NB4 (cell line): ENCODE results near the gene GLI3.

ENCODE experiments used
- MYC ChIP-seq: IDR thresholded peaks from 2 replicates; pipeline ENCODE4 v1.6.1; 2011; ENCODE audit warnings: low read depth, low read length
- POLR2A ChIP-seq: IDR thresholded peaks from 2 replicates; pipeline ENCODE4 v1.6.1; 2011; ENCODE audit warnings: mild to moderate bottlenecking; ENCODE audit not compliant: insufficient read length; ENCODE audit errors: extremely low read depth
- TF ChIP-seq, protein P1 (sequence below): IDR thresholded peaks from one replicate; pipeline ENCODE4 v1.5.1; 2012; ENCODE audit warnings: low read depth, low read length

DNA sequence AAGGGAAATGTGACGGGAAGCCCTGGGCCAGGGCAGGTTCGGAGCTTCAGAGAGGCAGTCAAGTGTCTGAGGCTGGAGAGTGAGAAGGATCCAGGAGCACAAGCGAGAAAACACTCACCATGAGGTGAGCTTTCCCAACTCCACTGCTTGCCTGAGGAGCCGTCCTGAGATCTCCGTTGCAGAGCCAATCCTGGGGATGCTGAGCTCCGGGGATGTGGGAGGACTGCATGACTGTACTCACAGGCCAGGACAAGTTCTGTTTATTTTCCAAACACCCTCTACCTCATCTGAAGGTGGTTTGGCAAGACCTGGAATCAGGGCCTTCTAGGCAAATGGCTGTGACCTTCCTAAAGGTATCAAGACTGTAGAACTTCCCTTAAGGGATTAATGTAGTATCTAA lies 38.7 kb downstream of the GLI3 start:
- TF ChIP-seq, protein P1, sequence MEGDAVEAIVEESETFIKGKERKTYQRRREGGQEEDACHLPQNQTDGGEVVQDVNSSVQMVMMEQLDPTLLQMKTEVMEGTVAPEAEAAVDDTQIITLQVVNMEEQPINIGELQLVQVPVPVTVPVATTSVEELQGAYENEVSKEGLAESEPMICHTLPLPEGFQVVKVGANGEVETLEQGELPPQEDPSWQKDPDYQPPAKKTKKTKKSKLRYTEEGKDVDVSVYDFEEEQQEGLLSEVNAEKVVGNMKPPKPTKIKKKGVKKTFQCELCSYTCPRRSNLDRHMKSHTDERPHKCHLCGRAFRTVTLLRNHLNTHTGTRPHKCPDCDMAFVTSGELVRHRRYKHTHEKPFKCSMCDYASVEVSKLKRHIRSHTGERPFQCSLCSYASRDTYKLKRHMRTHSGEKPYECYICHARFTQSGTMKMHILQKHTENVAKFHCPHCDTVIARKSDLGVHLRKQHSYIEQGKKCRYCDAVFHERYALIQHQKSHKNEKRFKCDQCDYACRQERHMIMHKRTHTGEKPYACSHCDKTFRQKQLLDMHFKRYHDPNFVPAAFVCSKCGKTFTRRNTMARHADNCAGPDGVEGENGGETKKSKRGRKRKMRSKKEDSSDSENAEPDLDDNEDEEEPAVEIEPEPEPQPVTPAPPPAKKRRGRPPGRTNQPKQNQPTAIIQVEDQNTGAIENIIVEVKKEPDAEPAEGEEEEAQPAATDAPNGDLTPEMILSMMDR = no peak
- no peak for TF ChIP-seq POLR2A
- no peak for TF ChIP-seq MYC
